GM18951 (cell line): ENCODE results near the gene SOX10.

ENCODE experiments used
- POLR2A ChIP-seq: IDR thresholded peaks from 4 replicates; pipeline ENCODE4 v1.6.1; 2011; ENCODE audit warnings: mild to moderate bottlenecking; ENCODE audit not compliant: insufficient read length, insufficient read depth; ENCODE audit errors: extremely low read depth
- in situ Hi-C: fragments of 300-500 bp; cut with MboI; formaldehyde crosslinking; loops from one replicate; pipeline ENCODE4 v1.12.0; 2022; ENCODE audit warnings: low sequenced_read_pairs, mixed read lengths, inconsistent platforms; ENCODE audit not compliant: unreplicated experiment

Gene SOX10

DNA sequence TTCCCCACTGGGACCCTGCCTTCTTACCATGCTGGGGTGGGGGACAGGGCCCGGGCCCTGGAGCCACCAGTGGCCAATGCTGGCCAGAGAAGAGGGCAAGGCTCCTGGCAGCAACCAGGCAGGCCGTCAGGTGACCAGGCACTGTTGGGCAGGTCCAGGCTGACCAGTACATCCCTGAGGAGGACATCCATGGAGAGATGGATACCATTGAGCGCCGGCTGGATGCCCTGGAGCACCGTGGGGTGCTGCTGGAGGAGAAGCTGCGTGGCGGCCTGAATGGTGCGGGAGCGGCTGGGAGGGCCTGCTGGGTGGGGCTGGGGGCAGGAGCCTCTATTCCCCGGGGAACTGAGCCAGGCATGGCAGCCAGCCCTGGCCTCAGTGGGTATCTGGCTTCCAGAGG, 52.0 kb downstream of the SOX10 start:
- in situ Hi-C loops = no loop called here
- no peak for TF ChIP-seq POLR2A

DNA sequence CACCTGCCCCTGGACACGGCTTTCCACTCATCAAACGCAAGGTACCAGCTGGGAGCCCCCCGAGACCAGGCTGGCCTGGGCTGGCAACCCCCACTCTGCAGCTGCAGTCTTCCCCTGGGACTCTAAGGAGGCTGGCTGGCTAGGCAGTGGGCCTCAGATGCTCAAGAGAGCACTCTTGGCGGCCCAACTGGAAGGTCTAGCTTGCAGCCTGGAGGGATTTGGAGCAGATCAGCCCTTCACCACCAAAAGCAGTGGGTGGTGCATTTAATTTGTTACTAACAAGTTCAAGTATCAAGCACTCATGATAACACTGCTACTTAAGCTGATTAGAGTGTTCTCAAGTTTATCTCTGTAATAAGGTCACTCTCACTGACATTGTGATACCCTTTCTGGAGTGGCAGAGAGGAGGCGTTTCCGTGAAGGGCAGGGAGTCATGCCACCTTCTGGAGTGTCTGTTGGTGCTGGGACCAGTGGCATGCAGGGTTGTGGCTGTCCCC, 52.4 kb downstream of the SOX10 start:
- in situ Hi-C loops = no loop called here
- TF ChIP-seq POLR2A = no peak

DNA sequence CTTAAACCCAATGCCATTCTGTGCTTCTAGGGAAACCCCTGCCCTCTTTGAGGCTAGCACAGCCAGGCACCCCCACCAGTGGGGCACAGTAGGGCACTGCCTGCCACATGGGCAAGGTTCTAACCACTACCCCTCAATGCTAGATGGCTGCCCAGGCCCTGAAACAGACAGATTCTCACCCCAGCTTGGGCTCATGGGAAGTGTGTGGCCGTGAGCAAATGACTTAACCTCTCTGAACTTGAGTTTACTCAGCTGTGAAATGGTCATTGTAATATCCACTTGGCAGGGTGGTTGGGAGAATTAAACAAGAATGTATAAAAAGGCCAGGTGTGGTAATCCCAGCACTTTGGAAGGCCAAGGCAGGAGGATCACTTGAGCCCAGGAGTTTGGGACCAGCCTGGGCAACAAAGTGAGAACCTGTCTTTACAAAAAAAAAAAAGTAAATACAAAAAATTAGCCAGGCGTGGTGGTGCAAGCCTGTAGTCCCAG, 53.4 kb downstream of the SOX10 start:
- TF ChIP-seq POLR2A = no peak
- in situ Hi-C loops = no loop called here

DNA sequence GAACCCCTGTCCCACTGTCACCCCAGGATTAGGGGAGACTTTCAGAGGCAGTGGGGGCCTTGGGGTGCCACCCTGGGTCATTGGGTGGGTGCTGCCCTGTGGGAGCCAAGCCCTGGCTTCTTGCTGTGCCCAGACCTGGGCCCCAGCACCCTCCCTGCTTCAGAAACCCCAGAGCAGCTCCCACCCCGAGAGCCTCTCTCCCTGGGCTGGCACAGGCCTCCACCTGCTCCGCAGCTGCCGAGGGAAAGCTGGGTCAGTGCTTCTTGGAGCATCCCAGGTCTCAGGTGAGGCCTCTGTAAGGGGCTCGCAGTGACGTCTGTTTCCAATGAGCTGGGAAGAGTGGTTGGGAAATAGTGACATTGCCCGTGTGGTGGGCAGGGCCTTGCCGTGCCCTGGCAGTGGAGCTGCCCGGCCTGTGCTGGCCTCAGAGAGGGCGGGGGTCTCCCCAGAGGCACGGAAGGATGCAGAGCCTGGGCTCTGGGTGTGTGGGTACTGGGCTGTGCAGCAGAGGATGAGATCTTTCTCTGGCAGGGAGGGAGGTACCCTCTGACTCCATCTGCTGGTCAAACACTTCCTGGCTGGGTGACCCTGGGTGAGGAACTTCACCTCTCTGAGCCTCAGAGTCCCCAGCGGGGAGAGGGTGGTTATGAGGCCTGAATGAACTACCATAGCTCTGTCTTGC, 53.9 kb downstream of the SOX10 start:
- in situ Hi-C loops = no loop called here
- no peak for TF ChIP-seq POLR2A

DNA sequence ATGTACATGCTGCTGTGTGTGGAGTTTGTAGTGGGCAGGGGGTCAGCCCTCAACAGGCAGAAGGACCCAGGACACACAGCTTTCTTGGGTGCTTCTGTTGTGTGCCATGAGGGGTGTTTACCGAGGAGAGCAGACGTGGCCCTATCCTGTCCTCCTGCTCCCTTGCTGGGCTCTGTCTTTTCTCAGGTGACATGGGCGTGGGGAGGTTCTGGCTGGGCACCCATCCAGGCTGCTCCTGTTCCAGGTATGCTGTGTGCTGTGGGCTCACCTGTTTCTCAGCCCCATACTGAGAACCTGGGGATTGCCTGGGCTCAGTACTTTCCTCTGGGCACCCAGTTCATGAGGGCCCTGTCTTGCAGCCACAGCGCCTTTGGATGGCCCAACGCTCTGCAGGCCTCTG, 55.0 kb downstream of the SOX10 start:
- no peak for TF ChIP-seq POLR2A
- in situ Hi-C loops = no loop called here

DNA sequence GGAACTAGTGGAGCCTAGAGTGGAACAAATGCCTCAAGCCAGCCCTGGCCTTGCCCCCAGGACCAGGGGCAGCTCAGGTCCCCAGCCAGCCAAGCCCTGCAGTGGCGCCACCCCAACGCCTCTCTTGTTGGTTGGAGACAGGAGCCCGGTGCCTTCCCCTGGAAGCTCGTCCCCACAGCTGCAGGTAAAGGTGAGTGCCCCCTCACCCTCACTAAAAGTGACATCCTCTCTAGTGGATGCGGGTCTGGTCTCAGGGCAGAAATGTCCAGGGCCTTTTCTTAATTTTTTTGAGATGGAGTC, 56.8 kb downstream of the SOX10 start:
- no peak for TF ChIP-seq POLR2A
- in situ Hi-C loops = no loop called here

DNA sequence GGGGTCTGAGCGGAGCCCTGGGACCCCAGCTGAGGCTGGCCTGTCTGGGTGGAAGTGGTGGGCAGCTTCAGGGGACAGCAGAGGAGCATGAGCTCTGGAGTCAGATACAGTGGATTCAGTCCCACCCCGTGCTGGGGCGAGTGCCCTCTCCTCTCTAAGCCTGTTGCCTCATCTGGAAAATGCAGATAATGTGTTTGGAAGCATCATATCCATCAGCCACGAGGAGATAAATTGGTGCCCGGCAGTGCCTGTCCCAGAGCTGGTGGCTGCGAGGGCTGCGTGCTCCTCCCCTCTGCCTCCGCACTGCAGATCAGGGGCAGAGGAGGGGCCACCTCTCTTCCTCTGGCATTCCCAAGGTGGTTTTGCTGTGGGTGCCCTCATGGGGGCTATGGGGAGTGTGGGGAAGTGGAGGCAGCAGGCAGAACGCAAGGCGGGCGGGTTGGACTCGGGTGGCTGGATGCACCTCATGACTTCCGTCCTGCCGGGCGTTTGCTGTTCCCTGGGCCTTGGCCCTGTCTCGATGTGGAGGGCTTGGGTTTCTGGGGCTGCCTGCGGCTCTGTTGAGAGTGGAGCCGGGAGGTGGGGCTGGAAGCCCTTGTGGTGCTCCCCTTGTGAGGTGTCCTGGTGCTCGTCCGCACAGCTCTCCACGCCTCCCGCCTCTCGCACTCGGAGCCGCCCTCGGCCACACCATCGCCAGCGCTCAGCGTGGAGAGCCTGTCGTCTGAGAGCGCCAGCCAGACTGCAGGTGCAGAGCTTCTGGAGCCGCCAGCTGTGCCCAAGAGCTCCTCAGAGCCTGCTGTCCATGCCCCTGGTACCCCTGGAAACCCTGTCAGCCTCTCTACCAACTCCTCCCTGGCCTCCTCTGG, 57.4 kb downstream of the SOX10 start:
- in situ Hi-C loops = no loop called here
- no peak for TF ChIP-seq POLR2A

DNA sequence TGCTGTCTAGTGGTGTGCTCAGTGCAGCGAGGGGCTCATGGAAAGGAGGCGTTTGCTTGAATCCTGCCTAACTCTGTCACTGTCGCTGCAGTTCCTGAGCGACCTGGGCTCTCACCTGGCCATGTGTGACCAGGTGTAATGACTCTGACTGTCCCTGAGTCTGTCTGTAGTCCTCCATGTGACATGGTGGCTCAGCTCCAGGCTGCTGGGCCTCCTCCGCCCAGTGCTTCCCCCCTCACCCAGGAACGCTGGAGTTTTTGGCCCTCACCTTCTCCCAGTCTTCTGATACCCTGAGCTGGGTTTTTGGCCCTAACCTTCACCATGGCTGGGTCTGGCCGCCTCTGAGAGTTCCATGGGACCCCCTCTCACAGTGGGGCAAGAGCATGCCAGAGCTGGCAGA, 58.0 kb downstream of the SOX10 start:
- in situ Hi-C loops = no loop called here
- no peak for TF ChIP-seq POLR2A

DNA sequence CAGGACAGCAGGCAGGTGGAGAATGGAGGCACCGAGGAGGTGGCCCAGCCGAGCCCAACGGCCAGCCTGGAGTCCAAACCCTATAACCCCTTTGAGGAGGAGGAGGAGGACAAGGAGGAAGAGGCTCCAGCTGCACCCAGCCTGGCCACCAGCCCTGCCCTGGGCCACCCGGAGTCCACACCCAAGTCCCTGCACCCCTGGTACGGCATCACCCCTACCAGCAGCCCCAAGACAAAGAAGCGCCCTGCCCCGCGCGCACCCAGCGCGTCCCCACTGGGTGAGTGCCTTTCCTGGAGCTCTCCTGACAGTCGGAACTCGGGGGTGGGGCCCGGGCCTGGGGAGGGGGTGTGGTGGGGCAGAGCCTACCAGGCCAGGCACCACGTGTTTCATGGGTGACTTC, 58.6 kb downstream of the SOX10 start:
- in situ Hi-C loops = no loop called here

DNA sequence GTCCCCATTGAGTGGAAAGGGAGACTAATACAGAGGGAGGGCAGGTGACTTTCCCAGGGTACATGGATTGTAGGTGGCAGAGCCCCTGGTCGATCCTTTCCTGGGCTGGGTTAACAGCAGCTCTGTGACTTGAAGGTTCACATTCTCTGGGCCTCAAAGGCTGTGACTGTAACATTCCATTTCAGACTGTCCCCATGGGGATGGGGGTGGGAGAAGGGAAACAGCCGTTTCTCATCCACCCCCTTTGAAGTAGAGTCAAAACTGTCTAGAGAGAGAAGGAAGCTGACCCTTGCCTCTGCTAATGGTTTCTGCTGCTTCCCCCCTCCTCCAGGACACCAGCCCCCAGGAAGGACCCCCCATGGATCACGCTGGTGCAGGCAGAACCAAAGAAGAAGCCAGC, 59.0 kb downstream of the SOX10 start:
- TF ChIP-seq POLR2A = no peak
- in situ Hi-C loops = no loop called here

More for the DNA sequence above, 58.6 kb downstream of the SOX10 start:
- TF ChIP-seq POLR2A = no peak

DNA sequence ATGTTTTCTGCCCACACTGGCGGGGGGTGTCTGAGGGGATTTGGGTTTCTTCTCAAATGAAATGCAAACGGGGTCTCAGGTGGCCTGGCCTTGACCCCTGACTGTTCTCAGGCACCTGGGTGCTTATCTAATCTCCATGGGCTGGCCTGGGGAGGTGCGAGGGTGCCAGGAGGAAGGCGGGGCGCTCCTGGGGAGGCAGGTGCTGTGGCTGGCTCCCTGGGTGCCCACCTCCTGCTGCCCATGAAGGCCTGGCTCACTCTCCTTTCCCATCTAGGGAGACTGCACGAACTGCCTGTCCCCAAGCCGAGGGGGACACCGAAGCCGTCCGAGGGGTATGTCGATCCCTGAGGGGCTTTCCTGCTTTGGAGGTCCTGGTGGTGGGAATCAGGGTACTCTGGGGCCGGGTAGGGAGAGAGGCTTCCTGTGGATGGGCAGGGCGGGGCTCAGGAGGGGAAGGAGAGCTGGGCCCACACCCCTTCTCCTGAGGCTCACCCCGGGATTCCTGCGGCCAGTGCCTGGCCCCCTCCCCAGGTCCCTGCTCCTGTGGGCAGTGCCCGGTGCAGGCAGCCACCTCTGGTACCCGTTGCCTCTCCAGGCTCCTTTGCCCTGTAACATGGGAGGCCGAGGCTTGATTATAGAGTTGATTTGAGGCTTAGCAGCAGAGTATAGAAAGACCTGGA, 59.8 kb downstream of the SOX10 start:
- TF ChIP-seq POLR2A = no peak
- in situ Hi-C loops = no loop called here

DNA sequence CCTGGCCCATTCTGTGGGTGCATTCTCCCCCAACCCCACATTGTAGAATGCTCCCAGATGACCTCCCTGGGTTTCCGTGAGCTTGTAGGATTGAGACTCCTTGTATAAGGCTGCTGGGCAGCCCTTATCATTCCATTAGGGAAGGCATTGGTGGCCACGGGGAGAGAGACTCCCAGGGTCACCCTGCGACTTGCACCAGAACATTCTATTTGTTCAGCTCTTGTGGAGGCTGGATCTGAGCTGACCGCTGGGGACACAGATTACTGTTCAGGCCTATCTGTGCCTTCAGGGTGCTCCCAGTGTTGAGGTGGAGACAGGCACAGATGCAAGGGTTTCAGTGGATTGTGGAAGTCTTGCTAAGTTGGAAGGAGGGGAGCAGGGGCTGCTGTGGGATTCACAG, 60.4 kb downstream of the SOX10 start:
- no peak for TF ChIP-seq POLR2A
- in situ Hi-C loops = no loop called here
